Mammary epithelial cell (primary cell): ENCODE data around the gene GNA12.

Source experiments
- EZH2 ChIP-seq: IDR thresholded peaks from 2 replicates; pipeline ENCODE4 v1.6.1; 2012; ENCODE audit warnings: low read length, inconsistent platforms, borderline replicate concordance
- TF ChIP-seq, protein P1 (sequence below), 2 donors: IDR thresholded peaks in 1 of 2; conservative IDR thresholded peaks in 1 of 2; 2 replicates each; pipeline ENCODE4 v1.5.1; 2011 to 2012; ENCODE audit warnings: inconsistent platforms in 2 of 2, low read length in 2 of 2, mild to moderate bottlenecking in 2 of 2, control low read depth in 1 of 2, low read depth in 1 of 2; ENCODE audit not compliant: insufficient read depth in 1 of 2; ENCODE audit errors: extremely low read depth in 1 of 2

- TF ChIP-seq, protein P1, sequence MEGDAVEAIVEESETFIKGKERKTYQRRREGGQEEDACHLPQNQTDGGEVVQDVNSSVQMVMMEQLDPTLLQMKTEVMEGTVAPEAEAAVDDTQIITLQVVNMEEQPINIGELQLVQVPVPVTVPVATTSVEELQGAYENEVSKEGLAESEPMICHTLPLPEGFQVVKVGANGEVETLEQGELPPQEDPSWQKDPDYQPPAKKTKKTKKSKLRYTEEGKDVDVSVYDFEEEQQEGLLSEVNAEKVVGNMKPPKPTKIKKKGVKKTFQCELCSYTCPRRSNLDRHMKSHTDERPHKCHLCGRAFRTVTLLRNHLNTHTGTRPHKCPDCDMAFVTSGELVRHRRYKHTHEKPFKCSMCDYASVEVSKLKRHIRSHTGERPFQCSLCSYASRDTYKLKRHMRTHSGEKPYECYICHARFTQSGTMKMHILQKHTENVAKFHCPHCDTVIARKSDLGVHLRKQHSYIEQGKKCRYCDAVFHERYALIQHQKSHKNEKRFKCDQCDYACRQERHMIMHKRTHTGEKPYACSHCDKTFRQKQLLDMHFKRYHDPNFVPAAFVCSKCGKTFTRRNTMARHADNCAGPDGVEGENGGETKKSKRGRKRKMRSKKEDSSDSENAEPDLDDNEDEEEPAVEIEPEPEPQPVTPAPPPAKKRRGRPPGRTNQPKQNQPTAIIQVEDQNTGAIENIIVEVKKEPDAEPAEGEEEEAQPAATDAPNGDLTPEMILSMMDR (conservative IDR thresholded peaks at IDR 0.05 in 1 of 2, IDR thresholded peaks at IDR 0.05 in 1 of 2; ENCODE audit: extremely low read depth in 1 of 2, insufficient read depth in 1 of 2, low read depth in 1 of 2, low read length in 2 of 2): no peak
- no peak for TF ChIP-seq EZH2
Observed at GRCh38 chr7:2717293-2718261, 126.5 kb downstream of the GNA12 start.
